ENCODE measurements around the gene MYCL.

MYCL gene

GRCh38 chr1:39907528-39908453 is 6.1 kb upstream of the MYCL start:
- no peak overlapping the region for H3K4me3 ChIP-seq (ENCODE audit: low read length)
- no peaks in the 10 kb centered on the region for H3K9me3 ChIP-seq (ENCODE audit: low read length)
- H3K4me1 ChIP-seq (ENCODE audit: insufficient read depth, low read length): no peaks in the 10 kb centered on the region
- no peak overlapping the region for H2AFZ ChIP-seq (ENCODE audit: low read depth, low read length)
- no peaks in the 10 kb centered on the region for H3K27me3 ChIP-seq (ENCODE audit: insufficient read depth, low read length)
- H3K36me3 ChIP-seq (ENCODE audit: insufficient read depth, low read length): no peaks in the 10 kb centered on the region

- Histone ChIP-seq H3K9me3 (ENCODE audit: low read length) (no peaks in the 10 kb centered on the region), H2AFZ (ENCODE audit: low read depth, low read length) (no peak overlapping the region), H3K4me1 (ENCODE audit: insufficient read depth, low read length) (peaks cover 4% of the 10 kb centered on the region), H3K27me3 (ENCODE audit: insufficient read depth, low read length) (no peaks in the 10 kb centered on the region), H3K4me3 (ENCODE audit: low read length) (no peak overlapping the region), H3K36me3 (ENCODE audit: insufficient read depth, low read length) (no peaks in the 10 kb centered on the region)
Observed at GRCh38 chr1:39905172-39905571, 3.5 kb upstream of the MYCL start.

- Histone ChIP-seq H3K27me3 (ENCODE audit: insufficient read depth, low read length) (no peaks in the 10 kb centered on the region), H3K9me3 (ENCODE audit: low read length) (no peaks in the 10 kb centered on the region), H2AFZ (ENCODE audit: low read depth, low read length) (peak overlapping the region; percentile 91), H3K36me3 (ENCODE audit: insufficient read depth, low read length) (no peaks in the 10 kb centered on the region), H3K4me3 (ENCODE audit: low read length) (peak overlapping the region; percentile 70), H3K4me1 (ENCODE audit: insufficient read depth, low read length) (peaks cover 28% of the 10 kb centered on the region)
Observed at GRCh38 chr1:39902460-39902807, 717 bp upstream of the MYCL start.

- no peaks in the 10 kb centered on the region for H3K27me3 ChIP-seq (ENCODE audit: insufficient read depth, low read length)
- peaks cover 38% of the 10 kb centered on the region for H3K4me1 ChIP-seq (ENCODE audit: insufficient read depth, low read length)
- H3K36me3 ChIP-seq (ENCODE audit: insufficient read depth, low read length): peaks cover 5% of the 10 kb centered on the region
- H3K9me3 ChIP-seq (ENCODE audit: low read length): no peaks in the 10 kb centered on the region
- peak overlapping the region; percentile 70 for H3K4me3 ChIP-seq (ENCODE audit: low read length)
- peak overlapping the region; percentile 91 for H2AFZ ChIP-seq (ENCODE audit: low read depth, low read length)
Observed at GRCh38 chr1:39901464-39901713, 328 bp downstream of the MYCL start.

- peak overlapping the region; percentile 91 for H2AFZ ChIP-seq (ENCODE audit: low read depth, low read length)
- no peaks in the 10 kb centered on the region for H3K9me3 ChIP-seq (ENCODE audit: low read length)
- peak overlapping the region; percentile 70 for H3K4me3 ChIP-seq (ENCODE audit: low read length)
- peaks cover 43% of the 10 kb centered on the region for H3K4me1 ChIP-seq (ENCODE audit: insufficient read depth, low read length)
- peaks cover 7% of the 10 kb centered on the region for H3K36me3 ChIP-seq (ENCODE audit: insufficient read depth, low read length)
- H3K27me3 ChIP-seq (ENCODE audit: insufficient read depth, low read length): no peaks in the 10 kb centered on the region
Observed at GRCh38 chr1:39900662-39901463, 854 bp downstream of the MYCL start.

GRCh38 chr1:39899611-39900538 is 1.8 kb downstream of the MYCL start:
- H2AFZ ChIP-seq (ENCODE audit: low read depth, low read length): no peak overlapping the region
- H3K36me3 ChIP-seq (ENCODE audit: insufficient read depth, low read length): peaks cover 10% of the 10 kb centered on the region
- no peaks in the 10 kb centered on the region for H3K27me3 ChIP-seq (ENCODE audit: insufficient read depth, low read length)
- peak overlapping the region; percentile 70 for H3K4me3 ChIP-seq (ENCODE audit: low read length)
- no peaks in the 10 kb centered on the region for H3K9me3 ChIP-seq (ENCODE audit: low read length)
- H3K4me1 ChIP-seq (ENCODE audit: insufficient read depth, low read length): peaks cover 53% of the 10 kb centered on the region

GRCh38 chr1:39898648-39899603 is 2.8 kb downstream of the MYCL start:
- Histone ChIP-seq H2AFZ (ENCODE audit: low read depth, low read length) (no peak overlapping the region), H3K4me3 (ENCODE audit: low read length) (peak overlapping the region; percentile 70), H3K36me3 (ENCODE audit: insufficient read depth, low read length) (peaks cover 10% of the 10 kb centered on the region), H3K4me1 (ENCODE audit: insufficient read depth, low read length) (peaks cover 59% of the 10 kb centered on the region), H3K9me3 (ENCODE audit: low read length) (no peaks in the 10 kb centered on the region), H3K27me3 (ENCODE audit: insufficient read depth, low read length) (no peaks in the 10 kb centered on the region)

- peaks cover 10% of the 10 kb centered on the region for H3K36me3 ChIP-seq (ENCODE audit: insufficient read depth, low read length)
- no peaks in the 10 kb centered on the region for H3K9me3 ChIP-seq (ENCODE audit: low read length)
- H3K27me3 ChIP-seq (ENCODE audit: insufficient read depth, low read length): no peaks in the 10 kb centered on the region
- H3K4me3 ChIP-seq (ENCODE audit: low read length): peak overlapping the region; percentile 48
- H3K4me1 ChIP-seq (ENCODE audit: insufficient read depth, low read length): peaks cover 66% of the 10 kb centered on the region
- H2AFZ ChIP-seq (ENCODE audit: low read depth, low read length): no peak overlapping the region
Observed at GRCh38 chr1:39898191-39898590, 3.5 kb downstream of the MYCL start.

- Histone ChIP-seq H3K4me3 (ENCODE audit: low read length) (no peak overlapping the region), H3K9me3 (ENCODE audit: low read length) (no peaks in the 10 kb centered on the region), H3K4me1 (ENCODE audit: insufficient read depth, low read length) (peaks cover 77% of the 10 kb centered on the region), H2AFZ (ENCODE audit: low read depth, low read length) (no peak overlapping the region), H3K36me3 (ENCODE audit: insufficient read depth, low read length) (peaks cover 10% of the 10 kb centered on the region), H3K27me3 (ENCODE audit: insufficient read depth, low read length) (no peaks in the 10 kb centered on the region)
Observed at GRCh38 chr1:39896909-39897685, 4.6 kb downstream of the MYCL start.

- Histone ChIP-seq H3K9me3 (ENCODE audit: low read length) (no peaks in the 10 kb centered on the region), H3K36me3 (ENCODE audit: insufficient read depth, low read length) (peaks cover 10% of the 10 kb centered on the region), H2AFZ (ENCODE audit: low read depth, low read length) (no peak overlapping the region), H3K4me3 (ENCODE audit: low read length) (no peak overlapping the region), H3K4me1 (ENCODE audit: insufficient read depth, low read length) (peaks cover 80% of the 10 kb centered on the region), H3K27me3 (ENCODE audit: insufficient read depth, low read length) (no peaks in the 10 kb centered on the region)
Observed at GRCh38 chr1:39895731-39896480, 5.8 kb downstream of the MYCL start.

GRCh38 chr1:39894884-39895495 is 6.7 kb downstream of the MYCL start:
- H2AFZ ChIP-seq (ENCODE audit: low read depth, low read length): no peak overlapping the region
- H3K9me3 ChIP-seq (ENCODE audit: low read length): no peaks in the 10 kb centered on the region
- H3K27me3 ChIP-seq (ENCODE audit: insufficient read depth, low read length): no peaks in the 10 kb centered on the region
- H3K4me3 ChIP-seq (ENCODE audit: low read length): no peak overlapping the region
- peaks cover 74% of the 10 kb centered on the region for H3K4me1 ChIP-seq (ENCODE audit: insufficient read depth, low read length)
- peaks cover 10% of the 10 kb centered on the region for H3K36me3 ChIP-seq (ENCODE audit: insufficient read depth, low read length)

All from neuron (in vitro differentiated cells).